Measurements from ENCODE around the gene ZNF610.

ZNF610 gene

DNA sequence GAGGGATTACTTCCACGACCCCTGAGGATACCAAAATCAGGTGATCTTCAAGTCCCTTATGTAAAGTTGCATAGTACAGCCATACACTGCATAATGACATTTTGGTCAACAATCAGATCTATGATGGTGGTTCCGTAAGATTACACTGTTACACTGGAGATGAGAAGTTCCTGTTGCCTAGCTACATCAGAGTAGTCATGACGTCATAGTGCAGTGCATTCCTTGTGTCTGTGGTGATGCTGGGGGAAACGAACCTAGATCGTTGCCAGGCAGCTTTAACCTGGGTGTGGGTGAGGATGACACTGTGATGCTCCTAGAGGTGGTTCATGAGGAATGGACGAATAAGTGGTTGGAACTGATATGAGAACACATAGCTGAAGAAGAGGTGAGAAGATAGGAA, 9.1 kb downstream of the ZNF610 start:
- H3K27ac Mint-ChIP-seq = no peak overlapping the region
- H3K4me1 Mint-ChIP-seq (ENCODE audit: low read depth) = no peaks in the 10 kb centered on the region
- no peaks in the 10 kb centered on the region for H3K27me3 Mint-ChIP-seq (ENCODE audit: low read depth)
- H3K4me3 Mint-ChIP-seq = no peak overlapping the region
- H3K36me3 Mint-ChIP-seq (ENCODE audit: low read depth) = peaks cover 6% of the 10 kb centered on the region
- H3K9me3 Mint-ChIP-seq = peaks cover 36% of the 10 kb centered on the region

DNA sequence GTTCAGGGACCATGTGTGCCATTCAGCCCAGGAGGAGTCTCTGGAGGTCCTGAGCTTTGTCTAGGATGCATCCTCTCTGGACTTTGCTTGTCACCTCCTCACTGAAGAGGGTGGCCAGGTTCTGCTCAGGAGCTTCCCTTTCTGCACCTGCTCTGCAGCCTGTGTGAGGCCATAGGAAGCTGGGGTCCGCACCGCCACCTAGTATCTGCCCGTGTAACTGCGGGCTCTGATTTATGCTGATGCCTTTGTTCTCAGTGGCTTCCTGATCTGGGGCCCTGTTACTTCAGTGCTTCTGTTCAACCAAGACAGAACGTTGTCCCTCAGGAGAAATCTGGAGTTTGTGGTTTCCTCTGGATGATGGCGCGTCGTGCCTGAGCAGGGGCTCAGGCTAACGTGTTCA, 15.5 kb downstream of the ZNF610 start:
- Mint-ChIP-seq H3K4me3 (no peak overlapping the region), H3K36me3 (ENCODE audit: low read depth) (peaks cover 17% of the 10 kb centered on the region), H3K27me3 (ENCODE audit: low read depth) (no peaks in the 10 kb centered on the region), H3K27ac (no peak overlapping the region), H3K4me1 (ENCODE audit: low read depth) (no peaks in the 10 kb centered on the region), H3K9me3 (peaks cover 59% of the 10 kb centered on the region)

DNA sequence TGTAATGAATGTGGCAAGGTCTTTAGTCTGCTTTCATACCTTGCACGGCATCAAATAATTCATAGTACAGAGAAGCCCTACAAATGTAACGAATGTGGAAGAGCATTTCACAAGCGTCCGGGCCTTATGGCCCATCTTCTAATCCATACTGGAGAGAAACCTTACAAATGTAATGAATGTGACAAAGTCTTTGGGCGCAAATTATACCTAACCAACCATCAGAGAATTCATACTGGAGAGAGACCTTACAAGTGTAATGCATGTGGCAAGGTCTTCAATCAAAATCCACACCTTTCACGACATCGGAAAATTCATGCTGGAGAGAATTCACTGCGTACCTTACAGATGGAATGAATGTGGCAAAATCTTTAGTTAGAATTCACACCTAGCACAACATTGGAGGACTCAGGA, 30.4 kb downstream of the ZNF610 start:
- Mint-ChIP-seq H3K9me3 (peaks cover 60% of the 10 kb centered on the region), H3K4me3 (no peak overlapping the region), H3K36me3 (ENCODE audit: low read depth) (peaks cover 24% of the 10 kb centered on the region), H3K27ac (no peak overlapping the region), H3K4me1 (ENCODE audit: low read depth) (peaks cover 6% of the 10 kb centered on the region), H3K27me3 (ENCODE audit: low read depth) (no peaks in the 10 kb centered on the region)

DNA sequence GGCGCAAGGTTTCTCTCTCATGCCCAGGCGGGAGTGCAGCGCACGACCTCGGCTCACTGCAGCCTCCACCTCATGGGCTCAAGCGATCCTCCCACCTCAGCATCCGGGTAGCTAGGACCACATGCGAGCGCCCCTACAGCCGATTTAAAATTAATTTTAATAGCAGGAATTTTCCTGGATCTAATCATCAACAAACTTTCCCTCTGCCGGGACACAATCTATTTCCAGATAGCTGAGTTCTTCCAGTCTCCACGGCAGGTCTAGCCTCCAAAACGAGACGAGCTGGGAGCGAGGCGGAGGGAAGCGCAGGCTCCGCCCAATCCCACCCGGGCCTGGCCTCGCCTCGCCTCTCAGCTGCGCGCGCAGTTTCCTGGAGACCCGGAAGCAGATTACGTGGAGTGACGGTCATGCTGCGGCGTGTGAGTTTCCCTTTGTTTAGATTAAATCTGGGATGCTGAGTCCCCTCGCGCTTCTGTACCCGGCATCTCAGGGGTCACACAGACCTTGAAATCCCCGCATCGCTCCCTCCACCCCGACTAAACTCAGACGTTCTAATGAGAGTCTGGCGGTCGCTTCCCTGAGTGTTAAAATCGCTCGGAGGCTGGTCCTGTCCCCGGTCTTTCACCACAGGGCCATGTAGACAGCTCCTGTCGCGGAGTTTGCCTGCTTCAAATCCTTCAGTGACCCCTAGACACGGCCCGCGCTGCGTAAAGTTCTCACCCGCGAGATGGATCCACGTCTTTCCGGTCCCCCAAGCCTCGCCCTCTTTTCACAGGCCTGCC, 33.7 kb downstream of the ZNF610 start, which contains the start of gene ZNF880:
TSS of gene ZNF880 (plus strand) at position 365 of the 782 bp plus-strand sequence. CDS start at position 408, 43 bp downstream.
- H3K9me3 Mint-ChIP-seq = peaks cover 65% of the 10 kb centered on the region
- H3K4me1 Mint-ChIP-seq (ENCODE audit: low read depth) = peaks cover 6% of the 10 kb centered on the region
- H3K4me3 Mint-ChIP-seq = peak within 1 kb of the TSS; percentile 84
- H3K27ac Mint-ChIP-seq = peak within 1 kb of the TSS; percentile 89
- peaks cover 38% of the 10 kb centered on the region for H3K36me3 Mint-ChIP-seq (ENCODE audit: low read depth)
- H3K27me3 Mint-ChIP-seq (ENCODE audit: low read depth) = no peaks in the 10 kb centered on the region

DNA sequence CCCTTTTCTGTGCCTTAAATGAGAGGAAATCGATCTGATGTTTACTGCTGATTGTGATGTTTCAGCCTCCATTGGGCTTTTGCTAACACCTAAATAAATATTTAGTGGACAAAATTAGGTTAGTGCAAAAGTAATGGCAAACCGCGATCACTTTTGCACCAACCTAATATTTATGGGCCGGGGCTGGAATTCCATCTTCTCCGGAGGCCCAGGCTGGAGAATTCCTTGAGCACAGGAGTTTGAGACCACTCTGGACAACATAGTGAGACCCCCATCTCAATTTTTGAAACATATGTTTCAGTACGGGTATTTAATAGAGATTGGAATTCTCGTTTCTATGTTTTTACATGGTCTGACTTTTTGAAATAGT, 34.3 kb downstream of the ZNF610 start:
- H3K27me3 Mint-ChIP-seq (ENCODE audit: low read depth) = no peaks in the 10 kb centered on the region
- H3K27ac Mint-ChIP-seq = peak overlapping the region; percentile 89
- peaks cover 6% of the 10 kb centered on the region for H3K4me1 Mint-ChIP-seq (ENCODE audit: low read depth)
- H3K4me3 Mint-ChIP-seq = peak overlapping the region; percentile 84
- H3K36me3 Mint-ChIP-seq (ENCODE audit: low read depth) = peaks cover 39% of the 10 kb centered on the region
- H3K9me3 Mint-ChIP-seq = peaks cover 67% of the 10 kb centered on the region

DNA sequence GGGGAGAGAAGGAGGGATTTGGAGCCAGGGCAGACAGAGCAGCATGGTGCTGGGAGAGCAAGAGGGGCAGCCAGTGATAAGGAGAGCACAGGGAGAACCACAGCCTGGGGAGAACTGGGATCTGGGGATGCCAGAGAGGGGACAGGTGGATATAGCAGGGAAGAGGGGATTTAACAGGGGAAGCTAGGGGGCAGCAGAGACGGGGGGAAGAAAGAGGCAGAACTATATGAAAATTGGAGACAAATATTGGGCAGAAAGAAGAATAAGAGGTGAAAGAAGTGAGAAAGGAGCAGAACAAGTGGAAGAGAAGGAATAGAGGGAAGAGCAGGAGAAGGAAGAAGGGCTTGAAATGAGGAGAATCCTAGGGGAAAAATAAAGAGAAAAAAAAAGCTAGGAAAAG, 55.1 kb downstream of the ZNF610 start:
- Mint-ChIP-seq H3K27ac (no peak overlapping the region), H3K9me3 (peaks cover 56% of the 10 kb centered on the region), H3K36me3 (ENCODE audit: low read depth) (peaks cover 4% of the 10 kb centered on the region), H3K27me3 (ENCODE audit: low read depth) (no peaks in the 10 kb centered on the region), H3K4me3 (no peak overlapping the region), H3K4me1 (ENCODE audit: low read depth) (no peaks in the 10 kb centered on the region)

DNA sequence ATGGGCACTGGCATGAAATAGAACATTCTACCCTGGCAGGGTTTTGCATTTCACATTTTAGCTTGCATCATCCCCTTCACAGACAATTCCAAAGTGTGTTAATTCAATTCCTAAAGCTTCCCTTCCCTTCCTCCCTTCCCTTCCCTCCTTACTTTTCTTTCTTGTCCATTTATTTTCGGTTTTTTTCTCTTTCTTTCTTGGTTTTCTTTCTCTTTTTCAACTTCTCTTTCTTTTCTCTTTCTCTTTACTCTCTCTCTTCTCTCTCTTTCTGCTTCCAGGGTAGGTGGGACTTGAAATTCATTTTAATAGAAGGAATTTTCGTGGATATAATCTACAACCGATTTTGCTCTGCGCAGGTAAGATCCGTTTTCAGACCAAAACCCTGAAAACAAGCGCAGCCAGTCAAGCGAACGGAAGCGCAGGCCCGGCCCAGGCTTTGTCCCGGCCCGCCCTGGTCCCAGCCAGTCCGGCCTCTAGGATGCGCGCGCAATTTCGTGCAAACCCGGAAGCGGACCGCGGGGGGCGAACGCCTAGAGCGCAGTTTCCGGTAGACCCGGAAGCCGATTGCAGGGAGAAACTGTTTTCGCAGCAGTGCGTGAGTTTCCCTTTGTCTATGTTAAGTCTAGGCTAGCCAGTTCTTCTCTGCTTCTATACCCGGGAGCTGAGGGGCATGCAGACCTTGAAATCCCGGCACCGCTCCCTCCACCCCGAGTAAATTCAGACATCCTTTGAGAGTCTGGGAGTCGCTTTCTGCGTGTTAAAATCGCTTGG, 61.5 kb downstream of the ZNF610 start, which contains the start of gene ZNF528:
TSS of gene ZNF528 (plus strand) at position 540 of the 771 bp plus-strand sequence. CDS start 4,165 bp downstream, outside the sequence.
- peak within 1 kb of the TSS; percentile 85 for H3K27ac Mint-ChIP-seq
- H3K9me3 Mint-ChIP-seq = peaks cover 71% of the 10 kb centered on the region
- H3K4me1 Mint-ChIP-seq (ENCODE audit: low read depth) = peaks cover 10% of the 10 kb centered on the region
- H3K27me3 Mint-ChIP-seq (ENCODE audit: low read depth) = no peaks in the 10 kb centered on the region
- H3K4me3 Mint-ChIP-seq = peak within 1 kb of the TSS; percentile 87
- peaks cover 42% of the 10 kb centered on the region for H3K36me3 Mint-ChIP-seq (ENCODE audit: low read depth)

DNA sequence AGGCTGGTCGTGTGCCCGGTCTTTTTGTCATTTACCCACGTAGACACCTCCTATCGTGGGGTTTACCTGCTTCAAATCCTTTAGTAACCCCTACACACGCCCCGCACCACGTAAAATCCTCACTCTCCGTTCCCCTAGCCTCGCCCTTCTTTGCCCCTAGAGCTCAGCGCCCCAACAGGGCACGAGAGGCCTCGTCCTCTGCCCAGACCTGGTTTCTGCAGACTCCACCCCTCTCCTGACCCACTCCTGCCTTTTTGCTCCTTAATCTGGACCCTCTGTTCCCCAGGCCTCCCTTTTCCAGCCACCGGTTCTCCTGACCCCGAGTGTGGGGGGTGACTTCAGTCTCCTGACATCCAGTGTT, 62.0 kb downstream of the ZNF610 start:
- peaks cover 10% of the 10 kb centered on the region for H3K4me1 Mint-ChIP-seq (ENCODE audit: low read depth)
- H3K36me3 Mint-ChIP-seq (ENCODE audit: low read depth) = peaks cover 44% of the 10 kb centered on the region
- peak overlapping the region; percentile 85 for H3K27ac Mint-ChIP-seq
- H3K4me3 Mint-ChIP-seq = peak overlapping the region; percentile 87
- no peaks in the 10 kb centered on the region for H3K27me3 Mint-ChIP-seq (ENCODE audit: low read depth)
- H3K9me3 Mint-ChIP-seq = peaks cover 69% of the 10 kb centered on the region

DNA sequence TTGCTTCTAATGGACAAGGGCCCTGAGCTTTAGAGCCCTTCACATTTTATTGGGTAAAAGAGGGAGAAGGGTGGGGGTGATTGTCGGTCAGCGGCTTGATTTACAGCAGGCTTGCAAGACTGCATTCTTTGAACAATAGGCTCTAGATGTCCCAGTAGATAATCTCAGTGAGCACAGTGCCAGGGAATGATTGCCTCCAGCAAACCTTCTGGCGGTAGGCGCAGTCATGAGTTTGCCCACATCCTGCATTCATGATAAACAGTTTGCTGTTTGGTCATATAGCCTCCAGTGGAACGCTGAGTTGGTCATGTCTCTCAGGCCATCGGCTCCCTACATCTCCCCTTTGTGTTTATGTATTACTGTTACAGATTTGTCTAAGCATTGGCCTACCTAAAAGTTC, 74.2 kb downstream of the ZNF610 start:
- H3K36me3 Mint-ChIP-seq (ENCODE audit: low read depth) = peaks cover 25% of the 10 kb centered on the region
- no peaks in the 10 kb centered on the region for H3K27me3 Mint-ChIP-seq (ENCODE audit: low read depth)
- H3K27ac Mint-ChIP-seq = no peak overlapping the region
- peaks cover 85% of the 10 kb centered on the region for H3K9me3 Mint-ChIP-seq
- no peaks in the 10 kb centered on the region for H3K4me1 Mint-ChIP-seq (ENCODE audit: low read depth)
- H3K4me3 Mint-ChIP-seq = no peak overlapping the region

DNA sequence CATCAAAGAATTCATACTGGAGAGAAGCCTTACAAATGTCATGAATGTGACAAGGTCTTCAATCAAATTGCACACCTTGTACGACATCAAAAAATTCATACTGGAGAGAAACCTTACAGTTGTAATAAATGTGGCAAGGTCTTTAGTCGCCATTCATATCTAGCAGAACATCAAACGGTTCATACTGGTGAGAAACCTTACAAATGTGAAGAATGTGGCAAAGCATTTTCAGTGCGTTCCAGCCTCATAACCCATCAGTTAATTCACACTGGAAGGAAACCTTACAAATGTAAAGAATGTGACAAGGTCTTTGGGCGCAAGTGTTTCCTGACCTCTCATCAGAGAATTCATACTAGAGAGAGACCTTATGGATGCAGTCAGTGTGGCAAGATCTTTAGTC, 79.7 kb downstream of the ZNF610 start:
- H3K27me3 Mint-ChIP-seq (ENCODE audit: low read depth) = no peaks in the 10 kb centered on the region
- H3K36me3 Mint-ChIP-seq (ENCODE audit: low read depth) = peaks cover 5% of the 10 kb centered on the region
- no peak overlapping the region for H3K27ac Mint-ChIP-seq

More for the DNA sequence above, 79.7 kb downstream of the ZNF610 start:
- H3K4me1 Mint-ChIP-seq (ENCODE audit: low read depth) = no peaks in the 10 kb centered on the region
- H3K4me3 Mint-ChIP-seq = no peak overlapping the region
- peaks cover 85% of the 10 kb centered on the region for H3K9me3 Mint-ChIP-seq
